Ovary (tissue), 3 donors: ENCODE results near the gene ZIC2.
"Not testable (repeated sequence)": the region's sequence is repeated elsewhere in the genome, so short reads cannot be mapped to it uniquely, and the experiment has no call there.

ENCODE experiments used
- CTCF ChIP-seq, 3 donors: fragments of 450-650 bp in 2 of 3; fragments of 200-600 bp in 1 of 3; IDR thresholded peaks; one replicate each; pipeline versions ENCODE4 v1.5.1 to v1.8.0; 2016 to 2022; ENCODE audit warnings: antibody characterized with exemption in 3 of 3, mild to moderate bottlenecking in 1 of 3
- EP300 ChIP-seq: sonication (generic); formaldehyde crosslinking; IDR thresholded peaks from one replicate; pipeline ENCODE4 v1.6.1; 2017; ENCODE audit warnings: antibody characterized with exemption
- donor health status: DM: no; HTN: no; CAD: no.

- TF ChIP-seq CTCF (IDR thresholded peaks at IDR 0.05); EP300: not testable (repeated sequence)
These were observed 51.1 kb downstream of the ZIC2 start for GRCh38 chr13:100032642-100033041.
